HG03060 (cell line): ENCODE measurements around the gene SAG.
A peak's percentile ranks its signal among the peaks of the same experiment; 100 is the strongest.

Source experiments
- ATAC-seq: cut with Tn5 transposase; IDR thresholded peaks from one replicate; pipeline ENCODE4 v1.9.1; 2021; ENCODE audit warnings: low read depth, moderate number of reproducible peaks; ENCODE audit not compliant: unreplicated experiment

Gene SAG

GRCh38 chr2:233307565-233307964, at the start of gene SAG:
Gene SAG (plus strand): TSS chr2:233307816. CDS start chr2:233309190, 1,374 bp downstream.
- no peak for ATAC-seq

- ATAC-seq: no peak
Observed at GRCh38 chr2:233258211-233258610, 49.4 kb upstream of the SAG start.

GRCh38 chr2:233259730-233260129, 47.9 kb upstream of the SAG start:
- no peak for ATAC-seq

- ATAC-seq: no peak
Observed at GRCh38 chr2:233260661-233261060, 47.0 kb upstream of the SAG start.

- no peak for ATAC-seq
Observed at GRCh38 chr2:233261819-233262555, 45.6 kb upstream of the SAG start.

- no peak for ATAC-seq
Observed at GRCh38 chr2:233262562-233262961, 45.1 kb upstream of the SAG start.

GRCh38 chr2:233263045-233263570, 44.5 kb upstream of the SAG start:
- ATAC-seq: no peak

- no peak for ATAC-seq
Observed at GRCh38 chr2:233264667-233265066, 42.9 kb upstream of the SAG start.

- no peak for ATAC-seq
Observed at GRCh38 chr2:233265899-233266431, 41.7 kb upstream of the SAG start.

- no peak for ATAC-seq
Observed at GRCh38 chr2:233266481-233266880, 41.1 kb upstream of the SAG start.

- peak; percentile 72 for ATAC-seq
Observed at GRCh38 chr2:233267516-233268245, 39.9 kb upstream of the SAG start.

- ATAC-seq: no peak
Observed at GRCh38 chr2:233270366-233270765, 37.2 kb upstream of the SAG start.

GRCh38 chr2:233270951-233271350, 36.7 kb upstream of the SAG start:
- no peak for ATAC-seq

GRCh38 chr2:233271693-233272092, 35.9 kb upstream of the SAG start:
- ATAC-seq: no peak

- no peak for ATAC-seq
Observed at GRCh38 chr2:233273120-233273519, 34.5 kb upstream of the SAG start.

- no peak for ATAC-seq
Observed at GRCh38 chr2:233275223-233275622, 32.4 kb upstream of the SAG start.

- no peak for ATAC-seq
Observed at GRCh38 chr2:233278921-233279320, 28.7 kb upstream of the SAG start.

GRCh38 chr2:233280114-233280693, 27.4 kb upstream of the SAG start:
- ATAC-seq: no peak

- no peak for ATAC-seq
Observed at GRCh38 chr2:233281553-233281952, 26.1 kb upstream of the SAG start.

- ATAC-seq: no peak
Observed at GRCh38 chr2:233281992-233282603, 25.5 kb upstream of the SAG start.

- ATAC-seq: no peak
Observed at GRCh38 chr2:233285921-233286320, 21.7 kb upstream of the SAG start.
